Measurements from ENCODE around the gene DDX1. TPM values are rescaled to one million over a fixed set of nuclear protein-coding genes. Genes with fewer than 3 reads are reported as not detected.
"Not testable (repeated sequence)": the region's sequence is repeated elsewhere in the genome, so short reads cannot be mapped to it uniquely, and the experiment has no call there.

Gene DDX1
- total and polyA plus RNA-seq, 2 donors: 76.5 to 107 TPM

GRCh38 chr2:15671842-15672815, 80.5 kb downstream of the DDX1 start:
- Histone ChIP-seq H3K4me3 (ENCODE audit: low read depth, low read length) (no peak overlapping the region), H3K4me1 (ENCODE audit: insufficient read depth) (peaks cover 1% of the 10 kb centered on the region), H3K27ac (ENCODE audit: low read depth) (no peak overlapping the region), H3K36me3 (ENCODE audit: insufficient read depth) (no peaks in the 10 kb centered on the region)
- DNase-seq (ENCODE audit: extremely low spot score): no peak
- 95% methylated on average over 9 of the region's 9 CpGs for WGBS

GRCh38 chr2:15672961-15673918, 81.6 kb downstream of the DDX1 start:
- Histone ChIP-seq H3K36me3 (ENCODE audit: insufficient read depth) (no peaks in the 10 kb centered on the region), H3K4me1 (ENCODE audit: insufficient read depth) (no peaks in the 10 kb centered on the region), H3K4me3 (ENCODE audit: low read depth, low read length) (no peak overlapping the region), H3K27ac (ENCODE audit: low read depth) (no peak overlapping the region)
- 67% methylated on average over 14 of the region's 14 CpGs for WGBS
- DNase-seq (ENCODE audit: extremely low spot score): no peak

GRCh38 chr2:15673919-15674636, 82.4 kb downstream of the DDX1 start:
- Histone ChIP-seq H3K4me1 (ENCODE audit: insufficient read depth) (no peaks in the 10 kb centered on the region), H3K4me3 (ENCODE audit: low read depth, low read length) (no peak overlapping the region), H3K36me3 (ENCODE audit: insufficient read depth) (no peaks in the 10 kb centered on the region), H3K27ac (ENCODE audit: low read depth) (no peak overlapping the region)
- DNase-seq (ENCODE audit: extremely low spot score): no peak
- 70% methylated on average over 7 of the region's 7 CpGs for WGBS

GRCh38 chr2:15674637-15675455, 83.2 kb downstream of the DDX1 start:
- H3K4me3 ChIP-seq (ENCODE audit: low read depth, low read length): no peak overlapping the region
- DNase-seq (ENCODE audit: extremely low spot score): no peak
- H3K4me1 ChIP-seq (ENCODE audit: insufficient read depth): no peaks in the 10 kb centered on the region
- no peak overlapping the region for H3K27ac ChIP-seq (ENCODE audit: low read depth)
- whole genome bisulfite sequencing: 92% methylated on average over 16 of the region's 16 CpGs
- no peaks in the 10 kb centered on the region for H3K36me3 ChIP-seq (ENCODE audit: insufficient read depth)

- Histone ChIP-seq H3K4me1 (ENCODE audit: insufficient read depth) (no peaks in the 10 kb centered on the region), H3K36me3 (ENCODE audit: insufficient read depth) (no peaks in the 10 kb centered on the region)
- 68% methylated on average over 10 of the region's 10 CpGs for WGBS
These were observed 84.0 kb downstream of the DDX1 start for GRCh38 chr2:15675456-15676195.

GRCh38 chr2:15677141-15677843, 85.6 kb downstream of the DDX1 start:
- Histone ChIP-seq H3K4me3 (ENCODE audit: low read depth, low read length) (no peak overlapping the region), H3K27ac (ENCODE audit: low read depth) (no peak overlapping the region), H3K4me1 (ENCODE audit: insufficient read depth) (no peaks in the 10 kb centered on the region), H3K36me3 (ENCODE audit: insufficient read depth) (no peaks in the 10 kb centered on the region)
- DNase-seq (ENCODE audit: extremely low spot score): peak; percentile 56
- 28% methylated on average over 9 of the region's 9 CpGs for WGBS

More at GRCh38 chr2:15675456-15676195, 84.0 kb downstream of the DDX1 start:
- H3K4me3 ChIP-seq (ENCODE audit: low read depth, low read length): no peak overlapping the region
- H3K27ac ChIP-seq (ENCODE audit: low read depth): no peak overlapping the region
- DNase-seq (ENCODE audit: extremely low spot score): no peak

GRCh38 chr2:15678346-15678745, 86.7 kb downstream of the DDX1 start:
- Histone ChIP-seq H3K4me1 (ENCODE audit: insufficient read depth) (no peaks in the 10 kb centered on the region), H3K4me3 (ENCODE audit: low read depth, low read length) (no peak overlapping the region), H3K36me3 (ENCODE audit: insufficient read depth) (no peaks in the 10 kb centered on the region), H3K27ac (ENCODE audit: low read depth) (no peak overlapping the region)
- WGBS: 93% methylated on average over 5 of the region's 5 CpGs
- no peak for DNase-seq (ENCODE audit: extremely low spot score)

GRCh38 chr2:15678909-15679308, 87.2 kb downstream of the DDX1 start:
- no peak for DNase-seq (ENCODE audit: extremely low spot score)
- H3K36me3 ChIP-seq (ENCODE audit: insufficient read depth): no peaks in the 10 kb centered on the region
- H3K4me1 ChIP-seq (ENCODE audit: insufficient read depth): no peaks in the 10 kb centered on the region
- no peak overlapping the region for H3K4me3 ChIP-seq (ENCODE audit: low read depth, low read length)
- 95% methylated on average over 2 of the region's 2 CpGs for WGBS
- no peak overlapping the region for H3K27ac ChIP-seq (ENCODE audit: low read depth)

- DNase-seq (ENCODE audit: extremely low spot score): no peak
- Histone ChIP-seq H3K4me1 (ENCODE audit: insufficient read depth) (no peaks in the 10 kb centered on the region), H3K36me3 (ENCODE audit: insufficient read depth) (no peaks in the 10 kb centered on the region), H3K4me3 (ENCODE audit: low read depth, low read length) (no peak overlapping the region), H3K27ac (ENCODE audit: low read depth) (no peak overlapping the region)
- 94% methylated on average over 3 of the region's 3 CpGs for WGBS
These were observed 87.8 kb downstream of the DDX1 start for GRCh38 chr2:15679386-15679924.

GRCh38 chr2:15680132-15680531, 88.5 kb downstream of the DDX1 start:
- WGBS: 93% methylated on average over 29 of the region's 33 CpGs
- DNase-seq (ENCODE audit: extremely low spot score); H3K36me3 ChIP-seq (ENCODE audit: insufficient read depth); H3K27ac ChIP-seq (ENCODE audit: low read depth); H3K4me3 ChIP-seq (ENCODE audit: low read depth, low read length); H3K4me1 ChIP-seq (ENCODE audit: insufficient read depth): not testable (repeated sequence)
